Heart left ventricle (tissue), 16 donors: ENCODE data around the gene SCGB1D2. TPM values are rescaled to one million over a fixed set of nuclear protein-coding genes. Genes with fewer than 3 reads are reported as not detected.

Experiments used
- ATAC-seq, 4 donors: fragments of 200-7000 bp; cut with Tn5 transposase; one replicate each; pipeline ENCODE4 v1.9.1; 2020 to 2022; ENCODE audit warnings: moderate library complexity in 4 of 4, mild to moderate bottlenecking in 3 of 4, moderate number of reproducible peaks in 1 of 4
- DNase-seq, 5 donors: peaks; one replicate each; pipeline ENCODE4 v3.0.0-alpha.2; 2020
- H3K27ac ChIP-seq, 12 donors: fragments of 200-600 bp; sonication (generic) in 4 of 12; one replicate each; pipeline versions ENCODE4 v1.5.0 to v1.8.0; 2016 to 2022; ENCODE audit warnings: mild to moderate bottlenecking in 2 of 12
- H3K27me3 ChIP-seq, 9 donors: fragments of 200-600 bp; sonication (generic) in 2 of 9; one replicate each; pipeline versions ENCODE4 v1.5.1 to v1.8.0; 2016 to 2022; ENCODE audit warnings: mild to moderate bottlenecking in 3 of 9
- H3K36me3 ChIP-seq, 9 donors: fragments of 200-600 bp; sonication (generic) in 2 of 9; one replicate each; pipeline versions ENCODE4 v1.5.0 to v1.8.0; 2018 to 2022; ENCODE audit warnings: mild to moderate bottlenecking in 2 of 9
- H3K4me1 ChIP-seq, 12 donors: fragments of 200-600 bp; sonication (generic) in 4 of 12; one replicate each; pipeline versions ENCODE4 v1.5.0 to v1.8.0; 2016 to 2022; ENCODE audit warnings: mild to moderate bottlenecking in 3 of 12
- H3K4me3 ChIP-seq, 12 donors: fragments of 200-600 bp; sonication (generic) in 4 of 12; one replicate each; pipeline versions ENCODE4 v1.5.0 to v1.8.0; 2017 to 2022; ENCODE audit warnings: mild to moderate bottlenecking in 9 of 12, moderate library complexity in 4 of 12
- H3K9me3 ChIP-seq, 12 donors: fragments of 200-600 bp; sonication (generic) in 4 of 12; one replicate each; pipeline versions ENCODE4 v1.5.0 to v1.8.0; 2016 to 2022; ENCODE audit warnings: mild to moderate bottlenecking in 1 of 12
- CTCF ChIP-seq, 12 donors: fragments of 200-600 bp; sonication (generic) in 4 of 12; IDR thresholded peaks; one replicate each; pipeline versions ENCODE4 v1.5.0 to v1.8.0; 2018 to 2022; ENCODE audit warnings: antibody characterized with exemption in 12 of 12, mild to moderate bottlenecking in 5 of 12
- POLR2A ChIP-seq, 2 donors: fragments of 450-650 bp; IDR thresholded peaks; one replicate each; pipeline ENCODE4 v1.6.1; 2017; ENCODE audit warnings: antibody characterized with exemption in 2 of 2, mild to moderate bottlenecking in 2 of 2, moderate library complexity in 2 of 2
- WGBS, 4 donors: extraction: QIAGEN DNeasy Blood & Tissue Kit in 2 of 4; methylation state at CpG; one replicate each; pipeline versions ENCODE4 v1.1.5 to v1.1.7; 2013 to 2018; 5-methylcytosine and 5-hydroxymethylcytosine counted together
- intact Hi-C, 10 donors: fragments of 100-400 bp; cut with DNase I; formaldehyde crosslinking; loops; one replicate each; pipeline versions ENCODE4 v1.11.1 to v1.14.2; 2022
- polyA plus RNA-seq, 2 donors: library from polyadenylated mRNA; stranded (reverse); fragments of 200-250 nt; gene quantifications; one replicate each; pipeline ENCODE4 v1.2.3, GENCODE V29; 2013
- total RNA-seq, 9 donors: library from RNA; depleted of rRNA in 2 of 9; stranded (reverse); fragments of >200 nt in 2 of 9; fragmentation: NEBNext Ultra II Directional in 3 of 9; extraction: Animal tissue kit (Norgen Biotek cat#: 25700) in 3 of 9; gene quantifications; one replicate each; pipeline versions ENCODE4 v1.1.0 to v1.2.4, GENCODE V29; 2016 to 2023
- donor health status: ischemic (EF 13 %, LVEDD 7.1; RV severe dilation, severe dysfunction).
- donor health status: healthy with polysubstance abuse.
- donor health status: DM: no; HTN: yes; CAD: no.
- donor health status: DM: no; HTN: no; CAD: no.
- donor health status: ischemic (EF 25% LVEDD 6.9; RV normal size, moderate dysfunction).
- donor health status: ischemic (EF 25% LVEDD 5.7; RV mildly dilated, moderate dysfunction).
- donor health status: healthy.
- donor health status: DM: yes; HTN: yes; CAD: no.
- donor health status: ischemic (EF 35%, LVEDD 5.7; RV mildly dilated, moderate dysfunction).
- donor health status: nonischemic (EF 11% LVEDD 7.7; RV severe dilation, severe dysfunction).
- donor health status: DM: yes; HTN: yes; CAD: no.
- donor health status: PGD.
- donor health status: ischemic (EF 29% LVEDD 5.4; RV normal size, mild dysfunction).
- donor health status: nonischemic (EF 23%, LVEDD 6.1; RV moderate dilation, normal function).

Gene SCGB1D2
- total and polyA plus RNA-seq, 11 donors: 0.36 to 3.8 (median 1.5) TPM; not detected in 4

GRCh38 chr11:62273789-62274275 is 31.8 kb downstream of the SCGB1D2 start:
- DNase-seq (no peak), ATAC-seq (no peak)
- no peak overlapping the region for H3K27ac ChIP-seq
- no peaks in the 10 kb centered on the region for H3K36me3 ChIP-seq
- H3K27me3 ChIP-seq: peaks cover 0 to 11% (median 0%) of the 10 kb centered on the region in 9 donors
- H3K9me3 ChIP-seq: no peaks in the 10 kb centered on the region
- H3K4me1 ChIP-seq: no peaks in the 10 kb centered on the region
- WGBS, 4 donors: 64 to 78% (median 72%) methylated on average over 7 of the region's 7 CpGs
- H3K4me3 ChIP-seq: no peak overlapping the region
- TF ChIP-seq POLR2A (IDR thresholded peaks at IDR 0.05) (no peak), CTCF (IDR thresholded peaks at IDR 0.05) (no peak)
- intact Hi-C loops: no loop called here

- Histone ChIP-seq H3K27ac (no peak overlapping the region), H3K36me3 (no peaks in the 10 kb centered on the region), H3K4me1 (no peaks in the 10 kb centered on the region), H3K27me3 (peaks cover 0 to 15% (median 0%) of the 10 kb centered on the region in 9 donors), H3K9me3 (peaks cover 0 to 2% (median 0%) of the 10 kb centered on the region in 12 donors), H3K4me3 (no peak overlapping the region)
- ATAC-seq (no peak), DNase-seq (no peak)
- TF ChIP-seq POLR2A (IDR thresholded peaks at IDR 0.05) (no peak), CTCF (IDR thresholded peaks at IDR 0.05) (no peak)
- intact Hi-C loops: no loop called here
Observed at GRCh38 chr11:62280452-62280851, 38.4 kb downstream of the SCGB1D2 start.

Other genes starting within 250 kb of the SCGB1D2 start
- gene INCENP, start 118.2 kb upstream of the SCGB1D2 start, total RNA-seq: 10 to 100 TPM; 10.1 to 22.8 (median 13.4) TPM
- gene INCENP, start 118.2 kb upstream of the SCGB1D2 start, polyA plus RNA-seq: 1 to 10 TPM; 2.0 to 7.7 TPM
- not detected for gene SCGB1D1, start 52.0 kb upstream of the SCGB1D2 start, total RNA-seq
- gene SCGB1D1, start 52.0 kb upstream of the SCGB1D2 start, polyA plus RNA-seq: not detected
- gene SCGB2A1, start 33.6 kb upstream of the SCGB1D2 start, total RNA-seq: not detected
- not detected for gene SCGB2A1, start 33.6 kb upstream of the SCGB1D2 start, polyA plus RNA-seq
- gene SCGB2A2, start 27.9 kb downstream of the SCGB1D2 start, total RNA-seq: not detected
- gene SCGB2A2, start 27.9 kb downstream of the SCGB1D2 start, polyA plus RNA-seq: not detected
- gene SCGB1D4, start 56.8 kb downstream of the SCGB1D2 start, total RNA-seq: not detected
- not detected for gene SCGB1D4, start 56.8 kb downstream of the SCGB1D2 start, polyA plus RNA-seq
- 10 to 100 TPM in 1 of 9 donors, 1 to 10 TPM in 8; 1.4 to 13.2 (median 3.2) TPM for gene ASRGL1, start 95.2 kb downstream of the SCGB1D2 start, total RNA-seq
- gene ASRGL1, start 95.2 kb downstream of the SCGB1D2 start, polyA plus RNA-seq: 1 to 10 TPM; 1.9 to 6.2 TPM
- not detected for gene SCGB1A1, start 176.8 kb downstream of the SCGB1D2 start, total RNA-seq
- gene SCGB1A1, start 176.8 kb downstream of the SCGB1D2 start, polyA plus RNA-seq: not detected